GM21529 (cell line): ENCODE data around the gene LPAR1.

Source experiments
- ATAC-seq: cut with Tn5 transposase; IDR thresholded peaks from one replicate; pipeline ENCODE4 v1.9.1; 2021; ENCODE audit not compliant: unreplicated experiment

LPAR1 gene

GRCh38 chr9:111037708-111038330 is 451 bp downstream of the LPAR1 start:
- ATAC-seq, result no peak

DNA sequence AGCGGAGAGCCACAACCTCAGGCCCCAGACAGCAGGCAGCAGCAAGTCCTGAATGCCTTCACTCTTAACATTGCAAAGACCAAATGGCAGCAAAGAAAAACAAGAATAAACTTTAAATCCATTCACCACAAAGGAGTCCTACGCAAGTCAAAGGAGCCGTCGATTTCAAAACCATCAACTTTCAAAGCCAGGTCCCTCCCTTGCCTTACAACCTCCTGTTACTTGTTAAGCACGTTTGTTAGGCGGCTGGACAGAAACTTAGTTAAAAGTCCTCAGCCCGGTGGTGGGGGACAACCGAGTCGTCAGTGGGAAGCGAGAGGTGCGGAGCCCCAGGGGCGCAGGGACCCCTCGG is 938 bp downstream of the LPAR1 start:
- no peak for ATAC-seq

- no peak for ATAC-seq
These were observed 1.3 kb downstream of the LPAR1 start for GRCh38 chr9:111036946-111037345.

DNA sequence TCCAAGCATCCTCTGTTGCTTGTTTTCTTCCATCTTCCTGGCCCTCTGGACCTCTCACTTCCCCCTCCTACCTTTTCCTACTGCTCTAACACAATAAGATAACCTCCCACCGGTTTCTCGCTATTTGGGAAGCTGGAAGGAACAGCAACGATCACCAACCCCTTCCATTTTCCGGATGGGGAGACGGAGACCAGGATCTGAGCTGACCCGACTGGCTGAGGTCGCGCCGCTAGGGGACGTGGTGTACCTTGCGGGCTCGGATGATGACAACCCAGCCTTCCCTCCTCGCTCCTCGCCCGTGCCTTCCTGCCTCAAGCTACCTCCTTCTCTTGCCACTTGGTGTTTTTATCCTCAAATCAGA is 1.9 kb downstream of the LPAR1 start:
- ATAC-seq, result no peak

GRCh38 chr9:111035543-111036428 is 2.5 kb downstream of the LPAR1 start:
- ATAC-seq, result no peak

- ATAC-seq, result no peak
These were observed 3.3 kb downstream of the LPAR1 start for GRCh38 chr9:111034898-111035539.

DNA sequence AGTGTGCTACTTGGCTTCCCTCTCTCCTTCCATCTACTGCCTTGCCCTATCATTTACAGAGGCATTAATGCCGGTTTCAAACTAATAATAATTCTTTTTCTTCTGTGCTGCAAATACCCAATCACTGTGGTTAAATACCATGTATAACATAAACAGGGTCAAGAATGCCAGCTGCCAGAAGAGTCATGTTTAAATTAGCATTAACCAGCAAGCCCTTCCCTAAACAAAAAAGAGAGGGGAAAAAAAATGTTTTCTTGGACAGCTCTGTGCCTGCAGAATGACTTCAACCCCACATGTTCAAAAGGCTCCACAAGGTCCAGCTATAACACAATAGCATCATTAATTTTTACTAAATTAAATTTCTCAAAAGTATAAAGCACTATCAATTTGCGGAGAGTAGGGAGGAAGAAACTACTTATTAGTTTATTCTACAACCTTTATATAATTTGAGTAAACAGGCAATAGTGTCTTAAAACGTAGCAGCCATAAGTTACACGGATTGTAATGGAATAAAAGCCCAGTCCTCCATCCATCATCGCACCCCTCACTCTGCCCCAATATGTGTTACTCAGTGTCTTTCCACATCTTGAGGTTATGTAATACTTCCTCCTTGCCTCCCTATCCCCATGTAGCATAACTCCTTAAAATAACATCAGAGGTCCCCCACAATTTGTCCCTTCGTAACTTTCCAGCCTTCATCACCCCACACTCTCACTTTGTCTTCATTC is 3.9 kb downstream of the LPAR1 start:
- ATAC-seq, result no peak

DNA sequence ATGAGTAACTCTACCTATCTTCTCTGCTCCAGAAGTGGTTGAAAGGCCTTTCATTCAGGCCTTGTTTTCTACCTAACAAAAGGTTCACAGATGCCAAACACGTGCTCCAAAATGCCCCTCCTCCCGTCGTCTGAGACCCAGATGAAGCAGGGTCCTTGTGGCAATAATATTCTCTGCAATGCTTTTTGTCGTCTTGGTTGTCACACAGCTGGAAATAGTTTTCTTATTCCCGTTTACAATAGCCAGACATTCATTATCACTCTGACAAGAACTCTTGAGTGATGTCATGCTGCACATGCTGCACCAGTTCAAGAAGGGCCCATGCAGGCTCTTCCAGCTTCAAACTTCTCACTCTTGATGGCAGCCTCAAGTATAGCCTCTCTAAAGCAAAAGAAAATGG is 7.8 kb downstream of the LPAR1 start:
- no peak for ATAC-seq

DNA sequence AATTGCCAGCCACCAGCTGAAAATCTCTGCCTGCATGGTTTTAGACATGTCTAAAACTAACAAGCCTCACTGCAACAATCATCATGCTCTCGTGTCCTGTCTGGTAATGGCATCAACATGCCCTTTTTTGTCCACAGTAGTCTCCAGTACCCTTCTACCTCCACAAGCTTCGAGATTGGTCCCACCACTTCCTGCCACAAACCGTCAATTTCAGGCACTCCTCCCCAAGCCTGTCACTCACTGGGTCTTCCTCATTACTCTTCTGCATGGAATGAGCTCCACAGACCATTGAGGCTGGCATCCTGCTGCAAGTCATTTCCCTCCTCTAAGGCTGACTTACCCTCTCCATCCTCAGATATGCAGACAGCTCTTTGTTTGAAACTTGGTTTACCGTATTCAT is 9.0 kb downstream of the LPAR1 start:
- no peak for ATAC-seq

DNA sequence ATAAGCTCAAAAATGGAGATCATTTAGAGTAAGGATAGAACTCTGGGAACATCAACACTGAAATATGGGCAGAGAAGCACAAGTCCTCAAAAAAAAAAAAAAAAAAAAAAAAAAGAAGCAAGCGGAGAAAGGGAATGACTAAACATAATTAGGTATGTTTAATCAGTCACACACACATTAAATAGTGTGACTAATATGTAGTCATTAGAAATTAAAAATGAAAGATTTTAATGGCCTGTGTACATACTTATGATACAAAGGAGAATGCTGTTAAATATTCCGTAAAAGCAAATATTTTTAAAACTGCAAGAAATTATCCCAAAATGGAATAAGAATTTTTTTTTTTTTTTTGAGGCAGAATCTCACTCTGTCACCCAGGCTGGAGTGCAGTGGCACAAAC is 10.5 kb downstream of the LPAR1 start:
- no peak for ATAC-seq

DNA sequence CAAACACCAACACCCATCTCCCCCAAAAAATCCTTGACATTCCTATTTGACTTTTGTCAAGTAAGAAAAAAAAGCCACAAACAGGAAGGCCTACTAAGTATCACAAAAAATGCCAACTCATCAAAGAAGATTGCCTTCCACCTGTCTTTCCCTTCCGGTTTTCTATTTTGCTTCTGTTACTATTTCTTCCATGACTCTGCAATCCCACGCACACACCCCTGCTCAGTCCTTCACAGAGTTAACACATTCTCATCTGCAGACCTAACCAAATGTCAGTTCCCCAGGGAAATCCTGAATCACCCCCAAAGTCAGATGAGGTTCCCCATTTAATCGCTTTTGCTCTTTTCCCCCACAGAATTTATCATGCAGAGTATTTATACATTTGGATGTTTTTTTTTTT is 15.1 kb downstream of the LPAR1 start:
- no peak for ATAC-seq

GRCh38 chr9:111020594-111020993 is 17.7 kb downstream of the LPAR1 start:
- ATAC-seq, result no peak

DNA sequence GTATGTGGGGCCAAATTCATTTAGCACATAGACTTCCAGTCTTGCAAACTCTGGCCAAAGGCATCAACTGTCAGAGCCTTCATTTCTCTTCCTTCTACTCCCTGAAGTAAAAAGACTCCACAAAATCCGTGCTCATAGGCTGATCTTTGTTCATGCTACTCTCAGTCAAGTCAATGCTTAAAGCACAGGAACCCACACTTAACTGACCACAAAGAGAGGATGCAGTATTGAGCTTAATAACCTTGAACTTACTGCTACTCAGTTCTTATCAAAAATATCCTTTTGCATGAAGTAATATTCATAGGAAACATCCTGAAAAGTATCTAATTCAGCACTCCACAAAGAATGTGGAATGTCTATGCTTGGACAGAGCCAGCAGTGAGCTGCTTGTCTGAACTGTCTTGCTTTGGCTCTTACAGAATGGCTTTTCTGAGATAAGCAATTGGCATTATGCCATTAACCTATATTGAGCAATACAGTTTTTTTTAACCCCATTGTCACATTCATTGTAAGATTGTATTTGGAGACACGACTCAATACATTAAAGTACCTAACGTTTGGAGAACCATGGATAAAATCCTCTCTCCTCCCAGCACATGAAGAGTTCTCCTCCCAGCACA is 21.7 kb downstream of the LPAR1 start:
- ATAC-seq, result no peak

DNA sequence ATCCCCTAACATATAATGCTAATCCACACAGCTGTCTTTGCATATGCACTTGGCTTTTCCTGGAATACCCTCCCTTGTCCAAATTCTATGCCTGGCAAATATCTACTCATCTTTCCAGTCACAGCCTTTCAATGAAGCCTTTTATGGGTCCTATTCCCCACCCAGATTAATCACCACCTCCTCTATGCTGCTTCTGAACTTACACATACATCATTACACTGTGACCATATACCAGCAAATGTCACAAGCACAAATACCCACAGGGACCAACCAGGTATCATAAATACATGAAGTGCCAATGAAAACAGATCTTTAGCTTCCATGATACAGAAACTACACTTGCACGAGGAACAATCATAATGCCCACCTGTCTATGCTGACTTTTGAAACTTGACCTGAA is 22.3 kb downstream of the LPAR1 start:
- no peak for ATAC-seq

- no peak for ATAC-seq
These were observed 24.6 kb downstream of the LPAR1 start for GRCh38 chr9:111013707-111014106.

GRCh38 chr9:111013250-111013649 is 25.0 kb downstream of the LPAR1 start:
- ATAC-seq, result no peak

GRCh38 chr9:111008158-111009075 is 29.9 kb downstream of the LPAR1 start:
- ATAC-seq, result no peak

DNA sequence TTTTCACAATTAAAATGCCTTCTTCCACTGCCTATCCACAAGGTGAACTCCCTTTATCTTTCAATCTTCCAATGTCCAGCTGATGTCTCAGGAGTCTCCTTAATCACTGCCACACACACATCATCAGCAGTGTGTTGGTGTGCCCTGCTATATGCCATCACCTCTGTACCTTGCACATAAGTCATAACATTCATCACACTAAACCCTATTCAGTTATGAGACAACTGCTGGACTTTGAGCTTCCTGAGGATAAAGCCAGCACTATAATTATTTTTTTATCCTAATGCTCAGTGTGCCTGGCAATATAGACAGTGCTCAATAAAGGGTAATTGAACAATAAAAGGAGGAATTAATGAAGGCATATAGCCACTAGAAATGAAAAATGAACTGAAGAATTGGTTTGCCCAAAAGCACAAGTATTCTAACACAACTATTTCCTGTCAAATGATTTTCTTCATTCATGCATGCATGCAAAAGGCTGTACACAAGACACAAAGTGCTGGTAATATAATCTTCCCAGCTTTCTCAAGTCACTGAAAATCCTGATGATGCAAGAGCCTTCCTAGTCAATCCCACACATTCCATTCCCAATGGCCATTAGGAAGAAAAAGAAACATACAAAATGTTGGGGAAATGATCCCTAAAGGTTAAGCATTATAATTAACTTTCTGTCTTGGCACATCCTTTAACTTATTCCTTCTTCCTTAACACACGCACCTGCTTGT is 32.4 kb downstream of the LPAR1 start:
- no peak for ATAC-seq

DNA sequence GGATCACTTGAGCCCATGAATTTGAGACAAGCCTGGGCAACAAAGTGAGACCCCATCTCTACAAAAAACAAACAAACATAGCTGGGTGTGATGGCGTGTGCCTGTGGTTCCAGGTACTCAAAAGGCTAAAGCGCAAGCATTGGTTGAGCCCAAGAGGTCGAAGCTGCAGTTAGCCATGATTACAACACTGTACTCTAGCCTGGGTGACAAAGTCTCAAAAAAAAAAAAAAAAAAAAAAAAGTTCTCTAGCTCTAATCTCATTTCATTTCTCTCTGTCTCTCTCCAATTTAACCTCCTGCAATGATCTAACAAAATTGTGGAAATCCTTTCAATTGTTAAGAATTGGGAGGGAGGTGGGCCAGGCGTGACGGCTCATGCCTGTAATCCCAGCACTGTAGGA is 33.3 kb downstream of the LPAR1 start:
- ATAC-seq, result no peak
